ENCODE results near the gene DYRK1A. TPM values are rescaled to one million over a fixed set of nuclear protein-coding genes. Genes with fewer than 3 reads are reported as not detected.

Gene DYRK1A
- total RNA-seq, 3 donors from 2014 or later (not counting 1 experiment from before 2014, with no cell fraction given) = 149 to 166 (median 153) TPM

DNA sequence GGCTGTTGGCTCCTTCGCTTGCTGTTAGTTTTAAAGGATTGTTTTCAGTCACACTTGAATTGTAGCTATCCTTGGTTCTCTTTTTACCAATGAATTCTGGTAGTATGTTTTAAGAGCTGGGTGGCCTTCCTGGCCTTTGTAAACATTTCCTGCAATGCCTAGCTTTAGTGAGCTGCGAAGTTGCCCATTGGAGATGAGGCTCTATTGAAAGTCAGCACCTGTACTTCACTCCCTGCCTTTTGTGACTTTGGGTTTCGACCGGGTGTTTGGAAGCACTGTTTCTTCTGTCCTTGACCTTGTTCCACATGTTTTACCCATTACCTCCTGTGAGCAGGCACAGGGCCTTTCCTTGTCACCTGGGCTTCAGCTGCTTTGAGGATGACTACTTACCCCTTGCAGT lies 64.7 kb downstream of the DYRK1A start:
- Mint-ChIP-seq H3K27ac (peak overlapping the region; percentile 82 to 85), H3K9me3 (peaks cover 0 to under 1% of the 10 kb centered on the region in 2 donors), H3K4me3 (peak overlapping the region; percentile 17), H3K4me1 (peaks cover 47% of the 10 kb centered on the region in 2 donors), H3K27me3 (ENCODE audit: low read depth in 2 of 2) (no peaks in the 10 kb centered on the region), H3K36me3 (peaks cover 2% of the 10 kb centered on the region)
- Histone ChIP-seq H3K9me3 (ENCODE audit: control insufficient read depth, insufficient read depth, low read length) (no peaks in the 10 kb centered on the region), H3K4me1 (ENCODE audit: control insufficient read depth, insufficient read depth, low read length) (peaks cover 9% of the 10 kb centered on the region), H3K36me3 (ENCODE audit: control insufficient read depth, insufficient read depth, low read length) (peaks cover 3% of the 10 kb centered on the region), H3K27me3 (ENCODE audit: control insufficient read depth, insufficient read depth, low read length) (no peaks in the 10 kb centered on the region), H3K27ac (ENCODE audit: low read length) (no peak overlapping the region), H3K4me3 (ENCODE audit: low read length) (no peak overlapping the region)
- 92% methylated on average over 4 of the region's 4 CpGs for WGBS (ENCODE audit: insufficient coverage)
- ATAC-seq (no peak), DNase-seq (no peak)
- intact Hi-C loops (cut with micrococcal nuclease) = no loop called here
- TF ChIP-seq, protein P1, sequence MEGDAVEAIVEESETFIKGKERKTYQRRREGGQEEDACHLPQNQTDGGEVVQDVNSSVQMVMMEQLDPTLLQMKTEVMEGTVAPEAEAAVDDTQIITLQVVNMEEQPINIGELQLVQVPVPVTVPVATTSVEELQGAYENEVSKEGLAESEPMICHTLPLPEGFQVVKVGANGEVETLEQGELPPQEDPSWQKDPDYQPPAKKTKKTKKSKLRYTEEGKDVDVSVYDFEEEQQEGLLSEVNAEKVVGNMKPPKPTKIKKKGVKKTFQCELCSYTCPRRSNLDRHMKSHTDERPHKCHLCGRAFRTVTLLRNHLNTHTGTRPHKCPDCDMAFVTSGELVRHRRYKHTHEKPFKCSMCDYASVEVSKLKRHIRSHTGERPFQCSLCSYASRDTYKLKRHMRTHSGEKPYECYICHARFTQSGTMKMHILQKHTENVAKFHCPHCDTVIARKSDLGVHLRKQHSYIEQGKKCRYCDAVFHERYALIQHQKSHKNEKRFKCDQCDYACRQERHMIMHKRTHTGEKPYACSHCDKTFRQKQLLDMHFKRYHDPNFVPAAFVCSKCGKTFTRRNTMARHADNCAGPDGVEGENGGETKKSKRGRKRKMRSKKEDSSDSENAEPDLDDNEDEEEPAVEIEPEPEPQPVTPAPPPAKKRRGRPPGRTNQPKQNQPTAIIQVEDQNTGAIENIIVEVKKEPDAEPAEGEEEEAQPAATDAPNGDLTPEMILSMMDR (IDR thresholded peaks at IDR 0.05) = no peak

DNA sequence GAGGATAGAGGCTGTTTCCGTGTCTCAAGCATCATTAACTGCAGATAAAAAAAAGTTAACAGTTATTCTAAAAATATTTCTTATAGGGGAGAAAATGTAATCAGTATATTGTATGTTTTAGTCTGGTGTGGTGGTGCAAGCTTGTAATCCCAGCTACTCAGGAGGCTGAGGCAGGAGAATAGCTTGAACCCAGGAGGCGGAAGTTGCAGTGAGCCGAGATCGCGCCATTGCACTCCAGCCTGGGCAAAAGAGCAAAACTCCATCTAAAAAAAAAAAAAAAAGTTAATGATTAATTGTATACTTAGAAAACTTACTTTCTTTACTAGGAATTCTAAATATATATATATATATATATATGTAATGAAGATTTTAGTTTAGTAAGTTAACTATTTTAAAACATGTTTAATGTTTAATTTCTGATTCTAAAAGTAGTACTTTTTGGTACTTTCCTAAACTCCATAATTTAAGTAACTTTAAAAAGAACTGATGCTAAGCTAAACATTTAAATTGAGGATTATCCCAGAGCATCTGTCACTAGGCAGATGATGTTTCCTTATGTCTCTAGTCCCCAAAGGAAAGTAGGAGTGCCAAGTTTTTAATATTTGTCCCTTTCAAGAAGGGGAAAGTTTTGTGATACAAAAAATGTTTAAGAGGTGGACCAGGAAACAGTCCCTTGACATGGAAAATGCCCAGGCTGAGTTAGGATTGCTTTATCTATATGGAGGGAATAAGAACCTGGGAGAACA lies 66.3 kb downstream of the DYRK1A start:
- Mint-ChIP-seq H3K9me3 (no peaks in the 10 kb centered on the region), H3K4me1 (peaks cover 45 to 48% of the 10 kb centered on the region in 2 donors), H3K27me3 (ENCODE audit: low read depth in 2 of 2) (no peaks in the 10 kb centered on the region), H3K4me3 (no peak overlapping the region), H3K27ac (peak overlapping the region; percentile 64 to 85), H3K36me3 (no peaks in the 10 kb centered on the region)
- intact Hi-C loops (cut with micrococcal nuclease) = no loop called here
- no peak overlapping the region for H3K4me3 ChIP-seq (ENCODE audit: low read length)
- no peak for DNase-seq
- 100% methylated on average over 1 of the region's 5 CpGs for WGBS (ENCODE audit: insufficient coverage)
- H3K27ac ChIP-seq (ENCODE audit: low read length) = no peak overlapping the region
- TF ChIP-seq, protein P1 (IDR thresholded peaks at IDR 0.05) = no peak
- no peaks in the 10 kb centered on the region for H3K36me3 ChIP-seq (ENCODE audit: control insufficient read depth, insufficient read depth, low read length)
- H3K9me3 ChIP-seq (ENCODE audit: control insufficient read depth, insufficient read depth, low read length) = no peaks in the 10 kb centered on the region
- no peak for ATAC-seq
- no peaks in the 10 kb centered on the region for H3K27me3 ChIP-seq (ENCODE audit: control insufficient read depth, insufficient read depth, low read length)
- H3K4me1 ChIP-seq (ENCODE audit: control insufficient read depth, insufficient read depth, low read length) = peaks cover 9% of the 10 kb centered on the region

DNA sequence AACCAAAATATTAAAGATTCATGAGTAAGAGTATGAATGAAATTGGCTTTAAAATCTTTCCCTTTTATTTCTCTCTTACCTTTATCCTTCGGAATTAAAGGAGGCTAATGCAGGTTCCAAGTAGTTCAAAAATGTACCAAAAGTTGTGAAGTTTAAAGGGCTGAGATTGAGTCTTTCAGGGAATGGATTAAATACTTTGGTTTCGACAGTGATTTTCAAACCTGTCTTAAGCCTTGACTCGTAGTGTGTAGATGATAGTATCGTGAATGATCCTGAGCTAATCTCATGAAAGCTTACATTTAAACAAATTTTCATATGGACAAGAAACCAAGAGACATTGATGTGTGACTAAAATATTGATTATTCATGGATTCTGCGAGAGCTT lies 66.9 kb downstream of the DYRK1A start:
- Histone ChIP-seq H3K27ac (ENCODE audit: low read length) (no peak overlapping the region), H3K4me3 (ENCODE audit: low read length) (no peak overlapping the region), H3K36me3 (ENCODE audit: control insufficient read depth, insufficient read depth, low read length) (no peaks in the 10 kb centered on the region), H3K27me3 (ENCODE audit: control insufficient read depth, insufficient read depth, low read length) (no peaks in the 10 kb centered on the region), H3K9me3 (ENCODE audit: control insufficient read depth, insufficient read depth, low read length) (no peaks in the 10 kb centered on the region), H3K4me1 (ENCODE audit: control insufficient read depth, insufficient read depth, low read length) (peaks cover 9% of the 10 kb centered on the region)
- 96% methylated on average over 3 of the region's 5 CpGs for WGBS (ENCODE audit: insufficient coverage)
- Mint-ChIP-seq H3K4me3 (no peak overlapping the region), H3K4me1 (peaks cover 45 to 48% of the 10 kb centered on the region in 2 donors), H3K9me3 (no peaks in the 10 kb centered on the region), H3K27ac (peak overlapping the region; percentile 64 to 70), H3K27me3 (ENCODE audit: low read depth in 2 of 2) (no peaks in the 10 kb centered on the region), H3K36me3 (no peaks in the 10 kb centered on the region)
- intact Hi-C loops (cut with micrococcal nuclease) = no loop called here
- ATAC-seq (no peak), DNase-seq (no peak)
- TF ChIP-seq, protein P1 (IDR thresholded peaks at IDR 0.05) = no peak

Data from natural killer cell (primary cell).